HepG2 (cell line): Measurements from ENCODE around the gene ATL2. TPM values are rescaled to one million over a fixed set of nuclear protein-coding genes. Genes with fewer than 3 reads are reported as not detected.

Source experiments
- EP300 ChIP-seq, 3 experiments: sonication (generic) in 1 of 3; formaldehyde crosslinking in 1 of 3; IDR thresholded peaks; 2 replicates each; pipeline versions ENCODE4 v1.5.1 to v1.6.1; 2011 to 2020; ENCODE audit warnings: low read depth in 2 of 3, low read length in 2 of 3, borderline replicate concordance in 1 of 3, improper control_type of control experiment in 1 of 3, mild to moderate bottlenecking in 1 of 3, missing genetic modification reagents in 1 of 3, moderate library complexity in 1 of 3
- MIXL1 ChIP-seq: IDR thresholded peaks from 2 replicates; pipeline ENCODE4 v1.6.1; 2016
- NCOA5 ChIP-seq: sonication (generic); formaldehyde crosslinking; IDR thresholded peaks from 2 replicates; pipeline ENCODE4 v1.4.0; 2020; ENCODE audit warnings: missing genetic modification reagents
- PBX2 ChIP-seq: IDR thresholded peaks from 2 replicates; pipeline ENCODE4 v1.6.1; 2016; ENCODE audit warnings: control low read depth
- RFX3 ChIP-seq: IDR thresholded peaks from 2 replicates; pipeline ENCODE4 v1.6.1; 2016; ENCODE audit warnings: missing biosample characterization, missing genetic modification reagents
- UBTF ChIP-seq: sonication (generic); formaldehyde crosslinking; IDR thresholded peaks from 2 replicates; pipeline ENCODE4 v1.4.0; 2020; ENCODE audit warnings: mild to moderate bottlenecking, missing genetic modification reagents
- ZBTB49 ChIP-seq: sonication (generic); formaldehyde crosslinking; IDR thresholded peaks from 2 replicates; pipeline ENCODE4 v1.4.0; 2020; ENCODE audit warnings: missing genetic modification reagents, borderline replicate concordance
- ZNF318 ChIP-seq: sonication (generic); formaldehyde crosslinking; IDR thresholded peaks from 2 replicates; pipeline ENCODE4 v1.4.0; 2020; ENCODE audit warnings: mild to moderate bottlenecking, missing genetic modification reagents
- polyA plus RNA-seq, 8 experiments: library from polyadenylated mRNA; depleted of rRNA in 3 of 8; stranded (reverse) in 7 of 8; unstranded in 1 of 8; fragments of >200 nt; fragmentation: Illumina TruSeq in 4 of 8; extraction: Trizol in 4 of 8; gene quantifications; 2 replicates each; pipeline versions ENCODE4 v1.2.1 to v1.2.3, GENCODE V29; 2011 to 2016; ENCODE audit warnings: low read depth in 4 of 8, missing spikeins in 1 of 8, mixed read lengths in 1 of 8; ENCODE audit not compliant: insufficient read depth in 1 of 8
- total RNA-seq, 5 experiments: library from RNA; depleted of rRNA; stranded (reverse); fragments of >200 nt; fragmentation: Illumina TruSeq; extraction: Trizol; gene quantifications; 2 replicates each; pipeline ENCODE4 v1.2.3, GENCODE V29; 2016; ENCODE audit warnings: low read depth in 1 of 5

Gene ATL2
- total and polyA plus RNA-seq, 2 of the 13 experiments (the other 11 are each of a cell fraction or from before 2014, with no cell fraction given) = 56.5 to 119 TPM

- TF ChIP-seq ZBTB49 (no peak), UBTF (CRISPR knock-in tag) (no peak), ZNF318 (no peak), PBX2 (no peak), NCOA5 (CRISPR knock-in tag) (no peak), EP300 (IDR thresholded peaks at IDR 0.05; ENCODE audit: low read depth in 2 of 2, low read length in 2 of 2) (peak in 1 of 2 experiments; percentile 39; a peak in 1 of 4 replicates), EP300 (CRISPR knock-in tag; IDR thresholded peaks at IDR 0.05; ENCODE audit: borderline replicate concordance) (no peak), RFX3 (CRISPR knock-in tag) (no peak), MIXL1 (CRISPR knock-in tag) (no peak)
Measured at GRCh38 chr2:38345323-38346038, 31.6 kb downstream of the ATL2 start (continued).
